ENCODE measurements around the gene VASH2.

DNA sequence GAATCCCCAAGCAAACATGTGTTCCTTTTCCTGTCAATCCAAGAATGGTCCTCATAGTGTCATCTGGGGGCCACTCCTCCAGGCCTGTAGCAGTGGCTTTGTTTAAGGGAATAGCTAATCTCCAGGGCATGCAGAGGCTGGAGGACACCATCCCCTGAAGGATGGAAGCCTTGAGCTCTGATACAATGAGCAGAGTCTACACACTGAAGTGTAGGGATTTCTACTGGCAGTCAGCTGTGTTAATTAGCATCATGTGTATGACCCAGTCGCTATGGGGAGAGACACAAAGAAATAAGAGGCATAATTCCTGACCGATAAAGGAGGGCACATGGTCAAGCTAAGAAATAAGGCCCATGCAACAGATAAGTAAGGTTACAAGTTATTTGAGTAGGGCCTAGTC is 36.2 kb downstream of the VASH2 start:
- TF ChIP-seq, protein P1, sequence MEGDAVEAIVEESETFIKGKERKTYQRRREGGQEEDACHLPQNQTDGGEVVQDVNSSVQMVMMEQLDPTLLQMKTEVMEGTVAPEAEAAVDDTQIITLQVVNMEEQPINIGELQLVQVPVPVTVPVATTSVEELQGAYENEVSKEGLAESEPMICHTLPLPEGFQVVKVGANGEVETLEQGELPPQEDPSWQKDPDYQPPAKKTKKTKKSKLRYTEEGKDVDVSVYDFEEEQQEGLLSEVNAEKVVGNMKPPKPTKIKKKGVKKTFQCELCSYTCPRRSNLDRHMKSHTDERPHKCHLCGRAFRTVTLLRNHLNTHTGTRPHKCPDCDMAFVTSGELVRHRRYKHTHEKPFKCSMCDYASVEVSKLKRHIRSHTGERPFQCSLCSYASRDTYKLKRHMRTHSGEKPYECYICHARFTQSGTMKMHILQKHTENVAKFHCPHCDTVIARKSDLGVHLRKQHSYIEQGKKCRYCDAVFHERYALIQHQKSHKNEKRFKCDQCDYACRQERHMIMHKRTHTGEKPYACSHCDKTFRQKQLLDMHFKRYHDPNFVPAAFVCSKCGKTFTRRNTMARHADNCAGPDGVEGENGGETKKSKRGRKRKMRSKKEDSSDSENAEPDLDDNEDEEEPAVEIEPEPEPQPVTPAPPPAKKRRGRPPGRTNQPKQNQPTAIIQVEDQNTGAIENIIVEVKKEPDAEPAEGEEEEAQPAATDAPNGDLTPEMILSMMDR (IDR thresholded peaks at IDR 0.05) = no peak
- no peak for TF ChIP-seq POLR2A (IDR thresholded peaks at IDR 0.05)
